Activated CD8-positive, alpha-beta memory T cell treated with anti-CD3 and anti-CD28 coated beads for 24 hours (primary cell): Measurements from ENCODE around the gene PRB4.
"Not testable (repeated sequence)": the region's sequence is repeated elsewhere in the genome, so short reads cannot be mapped to it uniquely, and the experiment has no call there.

Experiments used
- DNase-seq: peaks from one replicate; pipeline ENCODE4 v3.0.0-alpha.2; 2020

The PRB4 gene

DNA sequence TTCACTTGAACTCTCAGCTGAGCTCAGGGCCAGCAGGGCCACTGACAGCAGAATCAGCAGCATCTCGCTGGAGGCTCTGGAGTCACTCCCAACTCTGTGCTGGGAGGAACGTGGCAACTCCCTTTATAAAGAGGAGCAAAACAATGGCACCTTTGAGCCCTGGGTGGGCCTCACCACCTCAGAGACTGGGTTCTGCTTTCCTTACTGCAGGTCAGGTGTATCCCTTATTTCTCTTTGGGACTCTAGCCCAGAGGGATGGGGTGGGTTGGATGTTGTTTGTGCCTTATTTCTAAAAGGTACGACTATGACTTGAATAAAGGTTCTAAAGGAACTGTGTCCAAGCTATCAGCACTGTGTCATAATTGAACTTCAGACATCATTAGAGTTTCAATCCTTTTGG is at the start of gene PRB4:
Gene PRB4 (minus strand): TSS at position 101 of the 400 bp plus-strand sequence. CDS start 38 bp downstream, at position 63.
- no peak for DNase-seq

DNA sequence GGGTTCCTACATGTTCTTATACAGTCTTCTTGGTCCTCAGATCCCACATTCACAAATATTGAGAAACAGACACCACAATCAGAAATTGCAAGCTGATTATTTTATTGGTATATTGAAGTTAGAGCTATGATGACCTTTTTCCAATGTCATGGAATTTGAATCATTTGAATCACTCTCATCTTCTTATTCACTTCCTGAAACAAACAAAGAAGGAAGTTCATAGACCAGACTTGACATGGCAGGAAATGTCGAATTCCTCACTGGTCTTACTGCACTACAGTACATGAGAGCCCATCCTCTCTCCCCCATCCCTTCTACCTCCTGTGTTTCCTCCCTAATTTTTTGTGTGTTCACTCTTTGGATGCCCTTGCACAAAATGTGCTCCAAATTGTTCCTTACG is 41.5 kb upstream of the PRB4 start:
- not testable (repeated sequence) for DNase-seq

DNA sequence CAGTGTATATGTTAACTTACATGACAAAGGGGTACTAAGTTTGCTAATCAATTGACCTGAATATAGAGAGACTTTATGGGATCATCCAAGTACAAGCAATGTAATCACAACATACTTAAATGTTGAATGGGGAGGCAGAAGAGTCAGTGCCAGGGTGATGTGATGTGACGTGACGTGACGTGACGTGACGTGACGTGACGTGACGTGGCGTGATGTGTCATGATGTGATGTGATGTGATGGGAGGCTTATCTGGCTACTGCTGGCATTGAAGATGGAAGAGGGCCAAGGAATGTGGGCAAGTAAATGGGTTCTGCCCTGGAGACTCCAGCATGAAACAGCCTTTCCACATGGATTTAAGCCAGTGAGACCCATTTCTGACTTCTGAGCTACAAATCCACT is 38.2 kb upstream of the PRB4 start:
- DNase-seq, result no peak

DNA sequence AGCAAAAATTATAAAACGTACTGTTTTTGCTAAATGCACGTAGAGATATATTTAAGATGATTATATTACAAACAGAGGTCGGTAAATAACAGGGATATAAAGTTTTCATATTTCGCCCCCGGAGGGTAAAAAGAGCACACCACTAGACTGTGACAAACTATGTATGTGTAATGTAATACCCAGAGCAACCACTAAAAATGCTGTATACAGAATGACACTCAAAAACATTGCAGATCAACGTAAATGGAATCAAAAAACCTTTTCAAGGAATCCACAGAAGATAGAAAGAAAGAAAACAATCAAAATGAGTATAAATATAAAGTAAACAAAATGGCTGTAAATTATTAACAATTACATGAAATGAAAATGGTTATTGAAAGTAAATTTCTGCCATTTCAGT is 37.6 kb upstream of the PRB4 start:
- no peak for DNase-seq

DNA sequence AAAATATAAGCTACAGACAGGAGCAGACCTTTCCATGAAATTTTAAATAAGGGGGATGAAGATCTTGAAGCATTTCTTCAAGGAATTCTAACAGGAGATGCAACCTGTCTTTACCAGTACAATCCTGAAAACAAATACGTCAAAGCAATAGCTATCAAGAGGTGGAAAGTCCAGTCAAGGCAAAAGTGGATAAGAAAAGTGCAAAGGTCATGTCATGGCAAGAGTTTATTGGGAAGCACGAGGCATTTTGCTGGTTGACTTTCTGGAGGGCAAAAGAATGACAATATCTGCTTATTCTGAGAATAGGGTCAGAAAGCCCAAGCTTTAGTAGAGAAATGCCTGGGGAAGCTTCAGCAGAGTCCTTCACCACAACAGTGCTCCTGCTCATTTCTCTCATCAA is 34.3 kb upstream of the PRB4 start:
- DNase-seq, result no peak

DNA sequence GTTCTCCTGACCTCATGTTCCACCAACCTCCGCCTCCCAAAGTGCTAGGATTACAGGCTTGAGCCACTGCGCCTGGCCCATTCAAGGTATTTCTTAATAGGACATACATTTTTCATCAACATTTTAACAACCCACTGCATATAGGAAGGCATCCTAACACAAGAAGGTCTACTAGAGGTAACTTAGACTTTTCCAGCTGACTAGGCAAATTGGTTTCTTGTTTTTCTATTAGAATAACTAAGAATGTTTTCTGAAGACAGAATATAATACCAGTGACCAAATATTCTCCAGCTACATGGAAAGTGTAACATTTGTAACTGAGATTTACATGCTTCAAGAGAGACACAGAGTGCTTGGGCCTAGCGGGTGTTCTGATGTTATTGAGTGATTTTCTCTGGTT is 14.2 kb upstream of the PRB4 start:
- no peak for DNase-seq

DNA sequence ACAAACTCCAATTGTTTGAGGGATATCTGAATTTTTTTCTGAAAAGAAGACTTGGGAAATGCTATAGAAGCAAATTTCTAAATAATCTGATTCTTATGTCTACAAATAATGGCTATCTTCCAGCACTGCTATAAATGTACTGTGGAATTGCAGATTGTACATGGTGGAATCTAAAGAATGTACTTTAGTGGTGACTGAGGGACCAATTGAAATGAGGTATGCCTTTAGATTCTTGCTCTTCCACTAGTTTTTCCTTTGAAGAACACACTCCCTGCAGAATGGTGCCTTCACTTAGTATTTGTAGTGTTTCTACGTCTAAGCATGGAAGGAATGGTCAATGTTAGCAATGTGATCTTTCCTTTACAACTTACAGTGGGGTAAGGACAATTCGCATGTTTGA is 11.7 kb upstream of the PRB4 start:
- DNase-seq, result no peak

DNA sequence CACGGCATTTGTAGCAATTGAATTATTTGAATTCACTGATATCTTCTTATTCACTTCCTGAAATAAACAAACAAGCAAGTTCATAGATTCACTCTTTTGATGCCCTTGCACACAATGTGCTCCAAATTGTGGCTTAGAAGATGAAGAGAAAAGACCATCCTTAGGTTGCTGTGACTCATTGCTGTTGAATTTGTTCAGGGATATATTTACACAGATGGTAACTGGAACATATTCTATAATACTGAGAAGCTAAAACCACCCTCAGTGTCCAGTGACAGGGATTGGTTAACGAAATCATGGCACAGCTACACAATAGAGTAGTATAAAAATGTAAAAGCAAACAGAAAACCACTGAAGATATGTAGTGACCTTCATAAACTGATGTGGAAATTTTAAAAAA is 3.1 kb downstream of the PRB4 start:
- no peak for DNase-seq

DNA sequence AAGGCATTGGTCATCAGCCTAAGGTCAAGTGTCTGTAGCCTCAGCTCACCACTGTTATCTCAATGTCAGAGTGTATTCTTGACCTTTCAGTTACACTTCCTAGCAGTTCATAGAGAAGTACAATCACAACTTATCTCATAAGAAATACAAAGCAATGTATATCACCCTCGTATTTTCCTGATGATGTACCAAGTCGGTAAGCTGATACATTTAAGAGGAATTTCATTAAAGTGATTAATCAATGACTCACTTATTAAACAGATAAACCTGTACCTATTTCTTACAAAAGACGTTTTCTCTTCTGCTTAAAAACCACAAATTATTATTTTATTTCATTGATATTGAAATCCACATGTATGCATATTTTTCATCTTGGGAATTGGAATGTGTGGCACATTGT is 36.8 kb downstream of the PRB4 start:
- no peak for DNase-seq

DNA sequence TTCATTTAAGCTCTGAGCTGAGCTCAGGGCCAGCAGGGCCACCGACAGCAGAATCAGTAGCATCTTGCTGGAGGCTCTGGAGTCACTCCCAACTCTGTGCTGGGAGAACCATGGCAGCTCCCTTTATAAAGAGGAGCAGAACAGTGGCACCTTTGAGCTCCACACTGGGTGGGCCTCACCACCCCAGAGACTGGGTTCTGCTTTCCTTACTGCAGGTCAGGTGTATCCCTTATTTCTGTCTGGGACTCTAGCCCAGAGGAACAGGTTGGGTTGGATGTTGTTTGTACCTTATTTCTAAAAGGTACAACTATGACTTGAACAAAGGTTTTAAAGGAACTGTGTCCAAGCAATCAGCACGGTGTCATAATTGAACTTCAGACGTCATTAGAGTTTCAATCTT is 40.6 kb downstream of the PRB4 start, which contains the start of gene PRB3:
Gene PRB3 (minus strand): TSS at position 101 of the 400 bp plus-strand sequence. CDS start 38 bp downstream, at position 63.
- DNase-seq, result no peak

DNA sequence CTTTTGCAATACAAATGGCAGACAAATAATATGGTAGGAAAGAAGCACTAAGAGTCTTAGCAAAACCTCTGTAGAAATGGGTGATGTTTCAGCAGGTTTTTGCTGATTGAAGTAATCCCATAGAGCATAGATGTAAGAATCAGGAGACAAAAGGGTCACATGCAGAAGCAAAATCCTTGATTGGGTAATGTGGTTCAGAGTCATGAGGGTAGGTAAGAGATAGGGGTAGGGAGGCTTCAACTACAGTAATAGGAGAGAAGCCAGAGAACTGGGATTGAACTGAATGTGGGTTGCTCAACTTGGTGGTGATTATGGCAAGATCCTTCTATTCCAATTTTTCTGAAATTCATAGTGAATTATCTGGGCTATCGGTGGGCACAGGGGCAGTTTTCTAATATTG is 45.7 kb downstream of the PRB4 start:
- DNase-seq, result no peak
